ENCODE data around the gene NFU1.
"Not testable (repeated sequence)": the region's sequence is repeated elsewhere in the genome, so short reads cannot be mapped to it uniquely, and the experiment has no call there.

Gene NFU1

GRCh38 chr2:69450735-69451416 lies 13.6 kb upstream of the NFU1 start:
- no peak for DNase-seq (ENCODE audit: low read depth in 2 of 2)

GRCh38 chr2:69449906-69450305 lies 12.7 kb upstream of the NFU1 start:
- no peak for DNase-seq (ENCODE audit: low read depth in 2 of 2)

- DNase-seq (ENCODE audit: low read depth in 2 of 2): not testable (repeated sequence)
Measured at GRCh38 chr2:69443673-69444072, 6.4 kb upstream of the NFU1 start.

- DNase-seq (ENCODE audit: low read depth in 2 of 2): not testable (repeated sequence)
Measured at GRCh38 chr2:69439499-69439898, 2.3 kb upstream of the NFU1 start.

DNA sequence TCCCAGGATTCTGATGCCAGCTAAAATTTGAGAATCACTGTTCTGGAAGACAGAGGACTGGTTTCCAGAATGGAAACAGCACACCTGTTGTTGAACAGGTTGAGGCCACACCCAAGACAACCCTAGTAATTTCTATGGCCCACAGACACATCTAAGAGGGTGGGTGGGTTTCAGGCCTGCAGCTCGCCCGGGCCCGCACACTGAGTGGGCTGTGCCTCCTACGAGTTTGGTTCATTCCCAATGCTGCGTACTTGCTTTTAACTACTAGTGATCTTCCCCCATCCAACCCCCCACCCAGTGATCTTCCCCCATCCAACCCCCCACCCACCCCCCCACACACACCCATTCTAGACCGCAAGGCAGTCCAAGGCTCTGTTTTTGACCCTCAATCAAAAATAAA lies 1.3 kb upstream of the NFU1 start:
- DNase-seq (ENCODE audit: low read depth in 2 of 2): no peak

DNA sequence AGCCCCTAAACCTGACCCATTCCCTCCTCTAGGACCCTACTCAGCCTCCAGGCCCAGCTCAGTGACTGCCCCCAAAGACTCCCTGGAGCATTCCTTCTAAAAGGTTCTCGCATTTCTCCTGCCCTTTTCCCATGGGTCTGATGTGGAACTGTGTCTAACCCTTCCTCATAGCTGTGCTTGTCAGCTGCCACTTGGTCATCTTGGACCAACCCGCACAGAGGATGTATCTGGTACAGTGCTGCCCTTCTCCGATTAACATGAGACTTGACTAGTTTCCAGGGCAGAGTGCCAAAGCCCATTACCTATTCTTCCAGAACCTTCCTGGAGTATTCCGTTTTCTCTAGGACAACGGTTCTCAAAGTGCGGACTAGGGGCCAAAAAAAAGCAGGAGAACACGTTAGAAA lies 518 bp upstream of the NFU1 start:
- no peak for DNase-seq (ENCODE audit: low read depth in 2 of 2)

DNA sequence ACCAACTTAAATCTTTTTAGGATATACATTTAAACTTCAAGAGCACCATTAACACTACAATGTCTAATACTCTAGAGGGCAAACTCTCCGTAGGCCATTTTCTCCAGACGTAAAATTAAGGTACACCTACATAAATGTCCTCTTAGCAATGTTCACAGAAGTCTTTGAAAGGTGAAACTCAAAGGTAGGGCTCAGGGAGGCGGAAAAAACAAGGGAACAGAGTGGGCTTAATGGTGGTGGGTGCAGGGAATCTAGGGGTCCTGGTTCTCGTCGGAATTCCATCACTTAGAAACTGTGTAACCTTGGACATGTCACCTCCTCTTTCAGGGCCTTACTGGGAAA lies 668 bp downstream of the NFU1 start:
- DNase-seq (ENCODE audit: low read depth in 2 of 2): no peak

GRCh38 chr2:69434753-69435152 lies 2.5 kb downstream of the NFU1 start:
- DNase-seq (ENCODE audit: low read depth in 2 of 2): no peak

GRCh38 chr2:69429491-69430183 lies 7.6 kb downstream of the NFU1 start:
- no peak for DNase-seq (ENCODE audit: low read depth in 2 of 2)

GRCh38 chr2:69428981-69429380 lies 8.3 kb downstream of the NFU1 start:
- no peak for DNase-seq (ENCODE audit: low read depth in 2 of 2)

- DNase-seq (ENCODE audit: low read depth in 2 of 2): no peak
Measured at GRCh38 chr2:69424419-69424818, 12.8 kb downstream of the NFU1 start.

DNA sequence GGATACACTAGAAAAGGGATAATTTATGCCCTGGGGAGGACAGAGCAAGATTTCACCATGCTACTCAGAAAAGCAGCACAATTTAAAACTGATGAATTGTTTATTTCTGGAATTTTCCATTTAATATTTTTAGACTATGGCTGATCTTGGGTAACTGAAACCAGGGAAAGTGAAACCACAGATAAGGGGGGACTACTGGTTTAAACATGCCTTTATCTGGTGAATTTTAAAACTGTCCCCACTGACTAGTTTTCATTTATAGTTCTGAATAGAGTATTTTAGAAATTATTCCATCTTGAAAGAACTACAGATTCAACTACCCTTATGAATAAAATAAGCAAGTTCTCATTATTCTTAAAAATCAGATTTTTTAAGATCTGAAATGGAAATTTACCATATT lies 15.0 kb downstream of the NFU1 start:
- no peak for DNase-seq (ENCODE audit: low read depth in 2 of 2)

- not testable (repeated sequence) for DNase-seq (ENCODE audit: low read depth in 2 of 2)
Measured at GRCh38 chr2:69419111-69419510, 18.1 kb downstream of the NFU1 start.

DNA sequence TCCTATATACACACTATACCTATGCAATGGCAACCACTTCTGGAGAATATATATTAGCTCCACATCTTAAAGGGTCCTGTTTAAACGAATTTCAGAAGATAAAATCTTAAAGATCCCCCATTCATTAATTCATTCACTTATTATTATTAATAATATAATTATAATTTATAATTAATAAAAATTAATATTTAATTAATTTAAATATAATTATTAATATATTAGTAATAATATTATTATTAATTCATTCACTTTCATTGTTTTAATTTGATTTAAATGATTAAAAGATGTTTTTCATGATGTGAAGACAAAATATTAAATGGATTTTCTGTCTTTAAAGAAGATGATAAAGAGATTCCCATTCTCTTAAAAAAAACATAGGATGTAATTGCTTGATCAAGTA lies 21.1 kb downstream of the NFU1 start:
- no peak for DNase-seq (ENCODE audit: low read depth in 2 of 2)

- DNase-seq (ENCODE audit: low read depth in 2 of 2): no peak
Measured at GRCh38 chr2:69411120-69411519, 26.1 kb downstream of the NFU1 start.

DNA sequence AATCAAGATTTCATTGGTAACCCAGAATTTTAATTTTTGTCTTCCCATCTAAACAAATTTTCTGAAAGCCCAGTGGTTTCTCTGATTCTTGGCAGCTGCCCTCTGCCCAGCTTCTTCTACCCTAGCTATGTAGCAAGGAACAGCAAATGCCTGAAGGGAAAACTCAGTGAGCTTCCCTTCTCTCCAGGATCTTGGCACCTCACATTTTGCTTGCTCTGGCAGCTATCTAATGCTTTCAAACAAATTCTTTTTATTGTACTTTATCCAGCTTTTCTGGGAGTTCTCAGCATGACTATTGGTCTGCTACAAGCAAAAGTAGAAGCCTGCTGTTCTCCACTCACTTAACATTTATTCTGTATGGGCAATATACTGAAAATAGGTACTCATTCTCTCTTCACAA lies 31.9 kb downstream of the NFU1 start:
- DNase-seq (ENCODE audit: low read depth in 2 of 2): no peak

DNA sequence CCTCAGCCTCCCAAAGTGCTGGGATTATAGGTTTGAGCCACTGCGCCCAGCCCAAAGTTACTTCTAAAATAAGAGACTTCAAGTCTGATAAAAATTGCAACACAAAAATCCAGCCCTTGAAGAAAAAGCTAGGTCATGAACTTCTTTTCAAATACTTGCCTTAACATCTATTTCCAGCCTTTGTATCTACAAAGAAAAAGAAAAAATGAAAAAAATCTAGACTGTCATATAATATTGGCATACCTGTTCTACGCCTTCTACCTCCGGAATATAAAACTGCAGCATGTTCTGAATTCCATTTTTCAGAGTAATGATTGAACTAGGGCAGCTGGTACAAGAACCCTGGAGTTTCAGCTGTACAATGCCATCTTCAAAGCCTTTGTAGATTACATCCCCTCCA lies 37.1 kb downstream of the NFU1 start:
- no peak for DNase-seq (ENCODE audit: low read depth in 2 of 2)

GRCh38 chr2:69397234-69397633 lies 40.0 kb downstream of the NFU1 start:
- DNase-seq (ENCODE audit: low read depth in 2 of 2): no peak

DNA sequence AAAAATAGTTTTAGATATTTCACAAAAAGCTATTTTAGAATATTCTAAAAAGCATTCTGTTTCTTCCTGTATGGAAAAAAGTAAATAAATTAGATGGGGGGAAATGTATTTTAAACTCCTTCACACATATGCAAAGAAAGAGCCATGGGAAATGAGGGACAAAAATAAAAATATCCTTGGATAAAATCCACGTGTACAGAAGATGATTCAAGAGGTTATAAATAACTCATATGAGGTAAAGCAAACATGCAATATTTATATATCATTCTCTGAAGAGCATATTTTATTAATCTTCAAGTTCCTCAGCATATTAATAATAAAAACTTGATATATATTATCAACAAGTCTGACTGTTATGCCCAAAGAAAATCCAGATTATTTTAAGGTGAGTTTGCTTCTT lies 41.4 kb downstream of the NFU1 start:
- DNase-seq (ENCODE audit: low read depth in 2 of 2): no peak

DNA sequence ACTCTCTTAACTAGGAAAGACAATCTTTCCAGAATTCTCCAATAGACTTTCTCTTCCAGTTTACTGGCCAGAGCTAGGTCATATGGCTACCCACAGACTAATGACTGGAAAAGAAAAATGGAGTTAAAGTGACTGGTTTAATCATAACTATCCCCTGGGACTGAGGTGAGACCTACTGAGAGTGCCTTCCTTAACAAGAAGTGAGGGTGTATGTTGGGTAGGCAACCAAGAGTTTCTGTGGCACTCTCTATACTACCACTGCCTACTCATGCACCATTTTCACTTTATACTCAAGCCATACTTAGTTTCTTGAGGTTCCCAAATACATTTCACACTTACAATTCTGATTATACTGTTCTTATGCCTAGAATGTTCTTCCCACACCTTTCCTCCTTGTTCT lies 43.3 kb downstream of the NFU1 start:
- DNase-seq (ENCODE audit: low read depth in 2 of 2): no peak

GRCh38 chr2:69390471-69390870 lies 46.8 kb downstream of the NFU1 start:
- DNase-seq (ENCODE audit: low read depth in 2 of 2): no peak

DNA sequence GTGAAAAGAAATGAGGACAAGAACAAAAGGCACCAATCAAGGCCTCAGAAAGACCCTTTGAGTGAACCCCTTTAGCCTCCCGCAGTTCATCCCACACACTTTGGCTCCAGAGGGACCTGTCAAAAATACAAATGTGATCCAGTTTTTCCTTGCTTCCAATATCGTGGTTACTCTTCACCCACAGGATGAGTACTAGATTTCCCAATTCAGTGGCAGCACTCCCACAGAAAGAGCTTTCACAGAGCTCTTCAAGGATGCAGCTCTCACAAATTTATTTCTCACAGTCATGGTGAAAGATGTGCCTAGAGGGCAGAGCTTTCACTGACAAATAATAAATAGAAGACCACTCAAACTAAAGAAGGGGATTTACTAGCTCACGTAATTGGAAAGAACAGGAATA lies 47.2 kb downstream of the NFU1 start:
- no peak for DNase-seq (ENCODE audit: low read depth in 2 of 2)

DNA sequence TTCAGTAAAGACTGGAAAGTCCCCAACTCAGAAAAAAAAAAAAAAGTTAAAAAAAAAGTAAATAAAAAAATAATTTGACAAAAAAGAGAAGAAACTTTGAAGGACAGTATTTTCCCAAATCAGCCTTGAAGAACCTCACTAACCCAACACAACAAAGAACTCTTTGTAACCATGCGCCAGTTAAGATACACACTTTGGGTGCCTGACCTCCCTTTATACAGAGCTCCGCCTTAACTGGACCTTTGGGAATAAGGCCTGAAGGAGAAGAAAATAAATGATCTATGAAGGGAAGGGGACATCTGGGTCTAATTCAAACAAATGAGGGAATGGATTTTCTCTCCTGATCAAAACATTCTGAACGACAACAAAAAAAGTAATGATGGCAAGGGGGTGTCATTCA lies 48.0 kb downstream of the NFU1 start:
- no peak for DNase-seq (ENCODE audit: low read depth in 2 of 2)
